ENCODE measurements around the gene WDR12. TPM values are rescaled to one million over a fixed set of nuclear protein-coding genes. Genes with fewer than 3 reads are reported as not detected.
A peak's percentile ranks its signal among the peaks of the same experiment; 100 is the strongest.

WDR12 gene
- 38.4 and 54.1 TPM in 2 replicates for total RNA-seq (2014; rRNA removed; shearing (Covaris generic))
- 82.2 and 91.4 TPM in 2 replicates for total RNA-seq (2022)
- Bru-seq, nascent RNA: percentile 83 among the genes with signal in this experiment
- percentile 78 among the genes with signal in this experiment for BruChase-seq, experiment 1, labeled RNA remaining after a 6-hour chase
- percentile 82 among the genes with signal in this experiment for BruChase-seq, experiment 2, labeled RNA remaining after a 2-hour chase
- long read RNA-seq, full-length matches to known transcripts: 75 of 99 reads
- long read RNA-seq, partial matches to known transcripts: 11 of 99 reads
- long read RNA-seq, other reads (novel, unspliced or antisense): 13 of 99 reads

DNA sequence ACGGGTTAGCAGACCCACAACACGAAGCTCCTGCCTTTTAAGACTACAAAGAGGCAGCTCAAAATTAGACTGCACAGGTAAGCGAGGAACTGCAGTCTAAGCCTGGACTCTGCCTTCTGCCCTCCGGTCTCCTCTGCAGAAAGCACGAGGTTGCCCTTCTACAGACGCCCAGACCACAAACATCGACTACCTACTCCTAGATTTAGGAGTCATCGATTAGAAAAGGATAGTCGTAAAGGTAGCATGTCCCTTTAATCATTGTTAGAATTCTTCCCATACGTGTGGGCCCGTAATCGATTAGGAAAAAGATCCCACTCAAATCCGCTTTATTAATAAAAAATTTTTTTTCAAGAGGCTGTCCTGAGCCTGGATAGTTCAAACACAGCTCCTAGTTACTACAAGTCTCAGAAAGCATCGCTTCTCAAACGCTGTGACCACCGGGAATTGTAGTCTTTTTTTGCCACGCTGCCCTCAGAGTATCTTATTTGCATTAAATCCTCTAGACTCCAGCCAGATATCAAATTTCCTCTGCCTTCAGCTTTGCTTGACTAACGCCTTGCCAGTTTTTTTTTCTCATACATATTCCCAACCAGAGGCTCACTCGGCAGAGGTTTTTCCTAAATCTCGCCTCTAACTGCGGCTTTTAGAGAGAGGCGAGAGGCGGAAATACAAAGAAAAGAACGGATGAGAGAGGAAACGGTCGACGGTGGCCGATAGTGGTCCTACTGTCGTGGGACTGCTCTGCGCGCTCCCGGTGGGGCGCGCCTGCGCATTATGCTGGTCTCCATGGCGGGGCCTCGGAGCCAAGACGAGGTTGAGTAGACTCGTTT, at the start of gene WDR12, which contains the start of gene CARF:
TSS of gene WDR12 (minus strand) at position 162 of the 830 bp plus-strand sequence. CDS start 197 bp downstream, outside the sequence.
TSS of gene CARF (plus strand) at position 764 of the 830 bp plus-strand sequence. CDS start 29,628 bp downstream, outside the sequence.
- H4K20me1 ChIP-seq (ENCODE audit: insufficient read depth, low read length): peaks cover 15% of the 10 kb centered on the region; the same call in 1 of the 2 replicates
- H3K27ac ChIP-seq (ENCODE audit: low read depth, low read length, poor library complexity, severe bottlenecking): peak within 1 kb of the TSS; percentile 82
- no TSS peak for BruUV-seq (replicated peaks)
- H3K9me2 ChIP-seq (ENCODE audit: insufficient read depth, low read length): no peaks in the 10 kb centered on the region
- H3K4me3 ChIP-seq (ENCODE audit: low read depth, low read length, poor library complexity, severe bottlenecking): peak within 1 kb of the TSS; percentile 88
- ChIA-PET POLR2A (interaction anchor here (0.7 to 2.1 kb wide), 11 partner anchors 8 to 326 kb away, joined by 3 to 14 read pairs (median 6); partner anchors contain the start of gene ICA1L), CTCF (ENCODE audit: unreplicated experiment) (no interaction called here)
- peaks cover 32% of the 10 kb centered on the region for H3K36me3 ChIP-seq (ENCODE audit: insufficient read depth, low read length)
- no peaks in the 10 kb centered on the region for H3K9me3 ChIP-seq (ENCODE audit: low read length)
- peak; percentile 94 for DNase-seq (ENCODE audit: low spot score)
- H3K79me2 ChIP-seq (ENCODE audit: insufficient read depth, low read depth, low read length): peaks cover 47% of the 10 kb centered on the region
- TF ChIP-seq, protein P1, sequence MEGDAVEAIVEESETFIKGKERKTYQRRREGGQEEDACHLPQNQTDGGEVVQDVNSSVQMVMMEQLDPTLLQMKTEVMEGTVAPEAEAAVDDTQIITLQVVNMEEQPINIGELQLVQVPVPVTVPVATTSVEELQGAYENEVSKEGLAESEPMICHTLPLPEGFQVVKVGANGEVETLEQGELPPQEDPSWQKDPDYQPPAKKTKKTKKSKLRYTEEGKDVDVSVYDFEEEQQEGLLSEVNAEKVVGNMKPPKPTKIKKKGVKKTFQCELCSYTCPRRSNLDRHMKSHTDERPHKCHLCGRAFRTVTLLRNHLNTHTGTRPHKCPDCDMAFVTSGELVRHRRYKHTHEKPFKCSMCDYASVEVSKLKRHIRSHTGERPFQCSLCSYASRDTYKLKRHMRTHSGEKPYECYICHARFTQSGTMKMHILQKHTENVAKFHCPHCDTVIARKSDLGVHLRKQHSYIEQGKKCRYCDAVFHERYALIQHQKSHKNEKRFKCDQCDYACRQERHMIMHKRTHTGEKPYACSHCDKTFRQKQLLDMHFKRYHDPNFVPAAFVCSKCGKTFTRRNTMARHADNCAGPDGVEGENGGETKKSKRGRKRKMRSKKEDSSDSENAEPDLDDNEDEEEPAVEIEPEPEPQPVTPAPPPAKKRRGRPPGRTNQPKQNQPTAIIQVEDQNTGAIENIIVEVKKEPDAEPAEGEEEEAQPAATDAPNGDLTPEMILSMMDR (conservative IDR thresholded peaks at IDR 0.05; ENCODE audit: low read length): no peak
- TF ChIP-seq EZH2phosphoT487 (IDR thresholded peaks at IDR 0.05; ENCODE audit: borderline replicate concordance, low read depth, low read length): no peak
- intact Hi-C loops (cut with micrococcal nuclease; ENCODE audit: unreplicated experiment): loop anchor here (1.0 to 10.0 kb wide), 4 partner anchors 40 to 523 kb away; partner anchors contain the start of genes CYP20A1, ICA1L and NBEAL1
- peak within 1 kb of the TSS; percentile 98 for H3K4me2 ChIP-seq (ENCODE audit: low read length)
- peak within 1 kb of the TSS; percentile 94 for H2AFZ ChIP-seq (ENCODE audit: low read length)
- H3K4me1 ChIP-seq (ENCODE audit: insufficient read depth, low read length, poor library complexity, severe bottlenecking): peaks cover 20% of the 10 kb centered on the region

DNA sequence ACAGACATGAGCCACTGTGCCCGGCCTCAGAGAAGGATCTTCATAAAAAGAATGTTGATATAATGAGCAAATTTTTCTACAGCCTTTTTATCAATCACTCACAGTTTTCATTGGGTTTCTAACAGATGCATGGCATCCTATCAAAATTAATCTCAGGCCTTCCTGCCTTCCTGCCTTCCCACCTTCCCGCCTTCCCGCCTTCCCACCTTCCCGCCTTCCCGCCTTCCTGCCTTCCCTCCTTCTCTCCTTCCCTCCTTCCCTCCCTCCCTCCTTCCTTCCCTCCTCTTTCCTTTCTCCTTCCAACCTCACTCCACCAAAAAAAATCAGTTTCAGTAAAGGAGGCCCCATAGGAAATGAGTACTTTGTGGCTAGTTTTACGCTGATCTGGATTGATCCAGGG, 49.1 kb upstream of the WDR12 start:
- POLR2A ChIA-PET: interaction anchor here (1.1 kb wide), 1 partner anchor 20 kb away, joined by 4 read pairs; no protein-coding TSS in a partner anchor
- Histone ChIP-seq H3K27ac (ENCODE audit: low read depth, low read length, poor library complexity, severe bottlenecking) (no peak overlapping the region), H4K20me1 (ENCODE audit: insufficient read depth, low read length) (no peaks in the 10 kb centered on the region), H3K9me3 (ENCODE audit: low read length) (no peaks in the 10 kb centered on the region), H3K4me2 (ENCODE audit: low read length) (no peak overlapping the region), H2AFZ (ENCODE audit: low read length) (no peak overlapping the region), H3K79me2 (ENCODE audit: insufficient read depth, low read depth, low read length) (no peaks in the 10 kb centered on the region), H3K9me2 (ENCODE audit: insufficient read depth, low read length) (no peaks in the 10 kb centered on the region), H3K4me1 (ENCODE audit: insufficient read depth, low read length, poor library complexity, severe bottlenecking) (no peaks in the 10 kb centered on the region), H3K4me3 (ENCODE audit: low read depth, low read length, poor library complexity, severe bottlenecking) (no peak overlapping the region), H3K36me3 (ENCODE audit: insufficient read depth, low read length) (no peaks in the 10 kb centered on the region)
- BruUV-seq (replicated peaks): no TSS peak
- CTCF ChIA-PET (ENCODE audit: unreplicated experiment): no interaction called here
- intact Hi-C loops (cut with micrococcal nuclease; ENCODE audit: unreplicated experiment): no loop called here
- TF ChIP-seq, protein P1 (conservative IDR thresholded peaks at IDR 0.05; ENCODE audit: low read length): no peak
- no peak for TF ChIP-seq EZH2phosphoT487 (IDR thresholded peaks at IDR 0.05; ENCODE audit: borderline replicate concordance, low read depth, low read length)
- DNase-seq (ENCODE audit: low spot score): no peak

All from OCI-LY7 (cell line).